Neural cell (in vitro differentiated cells): ENCODE measurements around the gene CEP78.

Experiments used
- EP300 ChIP-seq: fragments of 450-650 bp; conservative IDR thresholded peaks from 2 replicates; pipeline ENCODE4 v1.6.1; 2014; ENCODE audit warnings: antibody characterized with exemption, mild to moderate bottlenecking, moderate library complexity; ENCODE audit not compliant: poor library complexity, severe bottlenecking
- EZH2 ChIP-seq: fragments of 200-600, 300-800 bp; shearing (Covaris generic), sonication (generic); IDR thresholded peaks from 2 replicates; pipeline ENCODE4 v1.6.1; 2014; ENCODE audit warnings: antibody characterized with exemption, low read length, borderline replicate concordance, mild to moderate bottlenecking; ENCODE audit not compliant: insufficient read depth, poor library complexity, severe bottlenecking
- POLR2AphosphoS5 ChIP-seq: IDR thresholded peaks from 2 replicates; pipeline ENCODE4 v1.6.1; 2012
- RAD21 ChIP-seq: fragments of 450-650 bp; conservative IDR thresholded peaks from 2 replicates; pipeline ENCODE4 v1.6.1; 2014; ENCODE audit warnings: antibody characterized with exemption, mild to moderate bottlenecking, moderate library complexity
- SMC3 ChIP-seq: fragments of 450-650 bp; conservative IDR thresholded peaks from 2 replicates; pipeline ENCODE4 v1.6.1; 2014; ENCODE audit warnings: antibody characterized with exemption, mild to moderate bottlenecking, moderate library complexity; ENCODE audit not compliant: poor library complexity
- TAF1 ChIP-seq: IDR thresholded peaks from 2 replicates; pipeline ENCODE4 v1.6.1; 2012; ENCODE audit warnings: low read depth
- TF ChIP-seq, protein P1 (sequence below): fragments of 450-650 bp; IDR thresholded peaks from 2 replicates; pipeline ENCODE4 v1.5.1; 2014; ENCODE audit warnings: antibody characterized with exemption, mild to moderate bottlenecking, moderate library complexity; ENCODE audit not compliant: poor library complexity, severe bottlenecking
- TF ChIP-seq, protein P2 (sequence below): IDR thresholded peaks from 2 replicates; pipeline ENCODE4 v1.6.1; 2012; ENCODE audit warnings: borderline replicate concordance

DNA sequence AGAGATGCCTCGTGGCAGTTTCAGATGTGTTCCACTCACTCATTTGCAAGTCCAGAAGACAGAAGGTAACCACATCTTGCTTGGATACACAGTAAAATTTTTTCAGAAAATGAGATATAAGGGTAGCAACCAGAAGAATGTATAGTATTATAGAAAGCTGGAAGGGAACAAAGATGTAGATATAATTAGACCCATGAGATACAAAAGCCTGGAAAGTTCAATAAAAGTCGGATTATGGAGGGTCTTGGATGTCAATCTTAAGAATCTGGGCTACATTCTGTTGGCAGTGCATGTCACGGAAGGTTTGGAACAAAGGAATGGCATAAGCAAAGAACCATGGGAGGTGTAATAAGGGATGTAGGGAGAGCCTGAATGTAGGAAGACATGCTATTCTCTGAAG, 5.1 kb upstream of the CEP78 start:
- TF ChIP-seq, protein P1, sequence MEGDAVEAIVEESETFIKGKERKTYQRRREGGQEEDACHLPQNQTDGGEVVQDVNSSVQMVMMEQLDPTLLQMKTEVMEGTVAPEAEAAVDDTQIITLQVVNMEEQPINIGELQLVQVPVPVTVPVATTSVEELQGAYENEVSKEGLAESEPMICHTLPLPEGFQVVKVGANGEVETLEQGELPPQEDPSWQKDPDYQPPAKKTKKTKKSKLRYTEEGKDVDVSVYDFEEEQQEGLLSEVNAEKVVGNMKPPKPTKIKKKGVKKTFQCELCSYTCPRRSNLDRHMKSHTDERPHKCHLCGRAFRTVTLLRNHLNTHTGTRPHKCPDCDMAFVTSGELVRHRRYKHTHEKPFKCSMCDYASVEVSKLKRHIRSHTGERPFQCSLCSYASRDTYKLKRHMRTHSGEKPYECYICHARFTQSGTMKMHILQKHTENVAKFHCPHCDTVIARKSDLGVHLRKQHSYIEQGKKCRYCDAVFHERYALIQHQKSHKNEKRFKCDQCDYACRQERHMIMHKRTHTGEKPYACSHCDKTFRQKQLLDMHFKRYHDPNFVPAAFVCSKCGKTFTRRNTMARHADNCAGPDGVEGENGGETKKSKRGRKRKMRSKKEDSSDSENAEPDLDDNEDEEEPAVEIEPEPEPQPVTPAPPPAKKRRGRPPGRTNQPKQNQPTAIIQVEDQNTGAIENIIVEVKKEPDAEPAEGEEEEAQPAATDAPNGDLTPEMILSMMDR: no peak
- TF ChIP-seq POLR2AphosphoS5 (no peak), EZH2 (no peak), TAF1 (no peak), SMC3 (no peak), RAD21 (no peak), EP300 (no peak)
- TF ChIP-seq, protein P2, sequence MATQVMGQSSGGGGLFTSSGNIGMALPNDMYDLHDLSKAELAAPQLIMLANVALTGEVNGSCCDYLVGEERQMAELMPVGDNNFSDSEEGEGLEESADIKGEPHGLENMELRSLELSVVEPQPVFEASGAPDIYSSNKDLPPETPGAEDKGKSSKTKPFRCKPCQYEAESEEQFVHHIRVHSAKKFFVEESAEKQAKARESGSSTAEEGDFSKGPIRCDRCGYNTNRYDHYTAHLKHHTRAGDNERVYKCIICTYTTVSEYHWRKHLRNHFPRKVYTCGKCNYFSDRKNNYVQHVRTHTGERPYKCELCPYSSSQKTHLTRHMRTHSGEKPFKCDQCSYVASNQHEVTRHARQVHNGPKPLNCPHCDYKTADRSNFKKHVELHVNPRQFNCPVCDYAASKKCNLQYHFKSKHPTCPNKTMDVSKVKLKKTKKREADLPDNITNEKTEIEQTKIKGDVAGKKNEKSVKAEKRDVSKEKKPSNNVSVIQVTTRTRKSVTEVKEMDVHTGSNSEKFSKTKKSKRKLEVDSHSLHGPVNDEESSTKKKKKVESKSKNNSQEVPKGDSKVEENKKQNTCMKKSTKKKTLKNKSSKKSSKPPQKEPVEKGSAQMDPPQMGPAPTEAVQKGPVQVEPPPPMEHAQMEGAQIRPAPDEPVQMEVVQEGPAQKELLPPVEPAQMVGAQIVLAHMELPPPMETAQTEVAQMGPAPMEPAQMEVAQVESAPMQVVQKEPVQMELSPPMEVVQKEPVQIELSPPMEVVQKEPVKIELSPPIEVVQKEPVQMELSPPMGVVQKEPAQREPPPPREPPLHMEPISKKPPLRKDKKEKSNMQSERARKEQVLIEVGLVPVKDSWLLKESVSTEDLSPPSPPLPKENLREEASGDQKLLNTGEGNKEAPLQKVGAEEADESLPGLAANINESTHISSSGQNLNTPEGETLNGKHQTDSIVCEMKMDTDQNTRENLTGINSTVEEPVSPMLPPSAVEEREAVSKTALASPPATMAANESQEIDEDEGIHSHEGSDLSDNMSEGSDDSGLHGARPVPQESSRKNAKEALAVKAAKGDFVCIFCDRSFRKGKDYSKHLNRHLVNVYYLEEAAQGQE: no peak
